ENCODE measurements around the gene HNRNPA1.
A peak's percentile ranks its signal among the peaks of the same experiment; 100 is the strongest.
"Not testable (repeated sequence)": the region's sequence is repeated elsewhere in the genome, so short reads cannot be mapped to it uniquely, and the experiment has no call there.

HNRNPA1 gene

DNA sequence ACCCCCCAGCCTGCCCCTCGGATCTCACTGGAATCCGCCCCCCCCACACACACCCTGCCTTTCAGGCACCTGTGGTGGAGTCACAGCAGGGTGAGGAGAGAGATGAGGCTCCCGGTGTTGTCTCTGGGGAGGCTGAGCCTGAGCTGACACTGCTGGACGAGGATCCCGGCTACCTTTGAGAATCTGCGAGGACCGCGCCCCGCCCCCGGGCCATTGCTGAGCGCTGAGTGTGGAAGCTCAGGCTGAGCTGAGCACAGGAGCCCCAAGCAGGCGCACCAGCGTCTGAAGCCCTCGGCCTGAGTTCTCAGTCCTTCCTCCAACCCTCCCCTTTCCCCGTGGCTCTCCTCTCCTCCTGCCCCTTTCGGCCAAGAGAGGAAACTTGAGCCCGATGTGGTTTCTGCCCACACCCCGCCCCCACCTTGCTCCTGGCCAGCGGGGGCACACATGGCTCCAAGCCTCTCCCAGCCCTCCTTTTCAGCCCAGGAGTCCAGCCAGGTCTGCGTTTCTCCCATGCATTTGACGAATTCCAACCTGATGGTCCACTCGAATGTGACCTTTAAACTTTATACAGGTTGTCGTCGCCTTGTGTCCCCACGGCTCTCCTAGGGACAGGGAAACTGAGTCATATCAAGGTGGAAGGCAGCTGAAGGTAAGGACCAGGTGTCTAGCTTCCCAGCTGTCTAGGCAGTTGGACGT lies 20.4 kb downstream of the HNRNPA1 start, which contains the start of gene NFE2:
NFE2 (minus strand) TSS at position 284 of the 696 bp plus-strand sequence. CDS start 5,767 bp downstream, outside the sequence.
- no peaks in the 10 kb centered on the region for H3K9me3 ChIP-seq (replicated peaks; ENCODE audit: low read length)
- no peak within 1 kb of the TSS for H3K9ac ChIP-seq (ENCODE audit: low read depth, low read length)
- peak within 1 kb of the TSS; percentile 76 for H3K4me2 ChIP-seq (ENCODE audit: low read length)
- H3K36me3 ChIP-seq (ENCODE audit: insufficient read depth, low read length) = no peaks in the 10 kb centered on the region
- H3K27me3 ChIP-seq (ENCODE audit: control insufficient read depth, insufficient read depth, low read length) = peaks cover 56% of the 10 kb centered on the region
- peaks cover 17% of the 10 kb centered on the region for H3K4me1 ChIP-seq (ENCODE audit: control insufficient read depth, insufficient read depth, low read length)
- peak within 1 kb of the TSS; percentile 55 for H3K4me3 ChIP-seq (ENCODE audit: low read length)

DNA sequence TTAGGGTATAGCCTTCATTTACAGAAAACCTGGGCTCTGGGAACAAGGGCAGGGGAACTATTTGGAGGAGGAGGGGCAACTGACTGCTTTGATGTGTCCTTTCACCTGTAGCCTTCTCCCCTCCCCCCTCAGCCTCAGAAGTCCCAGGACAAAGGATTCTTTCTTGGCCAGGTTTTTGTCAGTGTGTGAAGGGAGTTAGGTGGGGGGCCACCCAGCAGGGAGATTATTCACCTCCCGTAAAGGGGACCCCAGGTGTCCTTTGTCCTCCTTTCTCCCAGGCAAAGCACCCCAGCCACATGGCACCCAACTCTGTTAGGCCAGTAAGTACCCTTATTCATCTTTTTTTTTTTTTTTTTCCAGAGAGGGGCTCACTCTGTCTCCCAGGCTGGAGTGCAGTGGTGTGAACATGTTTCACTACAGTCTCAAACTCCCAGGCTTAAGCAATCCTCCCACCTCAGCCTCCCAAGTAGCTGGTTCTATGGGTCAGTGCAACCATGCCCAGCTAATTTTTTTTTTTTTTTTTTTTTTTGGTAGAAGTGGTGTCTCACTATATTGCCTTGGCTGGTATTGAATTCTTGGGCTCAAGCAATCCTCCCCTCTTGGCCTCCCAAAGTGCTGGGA lies 21.0 kb downstream of the HNRNPA1 start:
- no peak overlapping the region for H3K9ac ChIP-seq (ENCODE audit: low read depth, low read length)
- H3K4me2 ChIP-seq (ENCODE audit: low read length) = peak overlapping the region; percentile 76
- H3K27me3 ChIP-seq (ENCODE audit: control insufficient read depth, insufficient read depth, low read length) = peaks cover 56% of the 10 kb centered on the region
- no peak overlapping the region for H3K4me3 ChIP-seq (ENCODE audit: low read length)
- peaks cover 17% of the 10 kb centered on the region for H3K4me1 ChIP-seq (ENCODE audit: control insufficient read depth, insufficient read depth, low read length)
- H3K9me3 ChIP-seq (replicated peaks; ENCODE audit: low read length) = no peaks in the 10 kb centered on the region
- no peaks in the 10 kb centered on the region for H3K36me3 ChIP-seq (ENCODE audit: insufficient read depth, low read length)

DNA sequence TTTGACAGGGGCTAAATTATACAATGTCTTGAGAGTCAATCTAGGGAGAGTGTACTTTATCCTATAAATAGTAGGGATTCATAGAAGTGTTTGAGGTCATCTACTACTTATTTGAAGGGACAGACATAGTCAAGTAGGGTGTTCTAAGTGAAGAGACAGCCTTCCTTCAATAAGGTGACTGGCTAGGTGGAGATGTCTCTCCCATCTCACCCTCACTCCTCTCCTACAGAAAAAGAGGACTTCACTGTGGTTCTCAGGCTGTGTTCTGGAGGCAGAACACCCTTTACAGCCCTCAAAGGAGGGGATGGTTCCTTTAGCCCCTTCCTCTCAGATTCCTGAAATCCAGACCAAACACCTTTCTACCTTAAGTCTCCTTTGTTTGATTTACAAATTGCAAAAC lies 23.1 kb downstream of the HNRNPA1 start:
- peaks cover 17% of the 10 kb centered on the region for H3K4me1 ChIP-seq (ENCODE audit: control insufficient read depth, insufficient read depth, low read length)
- peaks cover 66% of the 10 kb centered on the region for H3K27me3 ChIP-seq (ENCODE audit: control insufficient read depth, insufficient read depth, low read length)
- H3K4me3 ChIP-seq (ENCODE audit: low read length) = no peak overlapping the region
- H3K4me2 ChIP-seq (ENCODE audit: low read length) = no peak overlapping the region
- no peaks in the 10 kb centered on the region for H3K9me3 ChIP-seq (replicated peaks; ENCODE audit: low read length)
- H3K9ac ChIP-seq (ENCODE audit: low read depth, low read length) = no peak overlapping the region
- H3K36me3 ChIP-seq (ENCODE audit: insufficient read depth, low read length) = no peaks in the 10 kb centered on the region

DNA sequence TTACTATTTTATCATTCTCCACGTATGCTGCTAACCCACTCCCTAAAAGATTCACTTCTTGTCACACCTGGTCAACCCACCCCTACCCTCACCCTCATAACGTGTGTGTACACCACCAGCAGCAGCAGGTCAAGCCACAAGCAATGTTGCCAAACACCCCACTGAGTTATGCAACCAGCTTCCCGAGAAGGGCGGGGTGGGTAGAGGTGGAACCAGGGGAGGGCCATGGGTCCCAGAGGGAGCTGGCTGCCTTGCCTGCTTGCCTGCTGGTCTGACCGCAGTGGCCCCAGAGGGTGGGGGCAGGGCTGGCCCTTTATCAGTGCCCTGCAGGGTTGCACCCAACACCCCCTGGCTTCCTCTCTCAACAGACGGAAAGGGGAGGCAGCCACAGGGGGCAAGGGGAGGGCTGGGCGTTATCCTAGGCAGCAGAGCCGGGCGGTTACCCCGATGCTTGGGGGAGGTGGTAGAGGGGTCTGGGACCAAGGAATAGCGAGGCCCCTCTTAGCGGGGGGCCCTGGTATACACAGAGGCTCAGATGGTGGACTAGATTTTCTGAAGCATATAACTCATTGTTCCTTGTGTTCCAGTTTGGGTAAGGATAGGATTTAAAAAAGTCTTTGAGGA lies 23.8 kb downstream of the HNRNPA1 start:
- Histone ChIP-seq H3K36me3 (ENCODE audit: insufficient read depth, low read length) (no peaks in the 10 kb centered on the region), H3K9me3 (replicated peaks; ENCODE audit: low read length) (no peaks in the 10 kb centered on the region), H3K4me2 (ENCODE audit: low read length) (no peak overlapping the region), H3K4me1 (ENCODE audit: control insufficient read depth, insufficient read depth, low read length) (peaks cover 17% of the 10 kb centered on the region), H3K27me3 (ENCODE audit: control insufficient read depth, insufficient read depth, low read length) (peaks cover 62% of the 10 kb centered on the region), H3K9ac (ENCODE audit: low read depth, low read length) (no peak overlapping the region), H3K4me3 (ENCODE audit: low read length) (no peak overlapping the region)

DNA sequence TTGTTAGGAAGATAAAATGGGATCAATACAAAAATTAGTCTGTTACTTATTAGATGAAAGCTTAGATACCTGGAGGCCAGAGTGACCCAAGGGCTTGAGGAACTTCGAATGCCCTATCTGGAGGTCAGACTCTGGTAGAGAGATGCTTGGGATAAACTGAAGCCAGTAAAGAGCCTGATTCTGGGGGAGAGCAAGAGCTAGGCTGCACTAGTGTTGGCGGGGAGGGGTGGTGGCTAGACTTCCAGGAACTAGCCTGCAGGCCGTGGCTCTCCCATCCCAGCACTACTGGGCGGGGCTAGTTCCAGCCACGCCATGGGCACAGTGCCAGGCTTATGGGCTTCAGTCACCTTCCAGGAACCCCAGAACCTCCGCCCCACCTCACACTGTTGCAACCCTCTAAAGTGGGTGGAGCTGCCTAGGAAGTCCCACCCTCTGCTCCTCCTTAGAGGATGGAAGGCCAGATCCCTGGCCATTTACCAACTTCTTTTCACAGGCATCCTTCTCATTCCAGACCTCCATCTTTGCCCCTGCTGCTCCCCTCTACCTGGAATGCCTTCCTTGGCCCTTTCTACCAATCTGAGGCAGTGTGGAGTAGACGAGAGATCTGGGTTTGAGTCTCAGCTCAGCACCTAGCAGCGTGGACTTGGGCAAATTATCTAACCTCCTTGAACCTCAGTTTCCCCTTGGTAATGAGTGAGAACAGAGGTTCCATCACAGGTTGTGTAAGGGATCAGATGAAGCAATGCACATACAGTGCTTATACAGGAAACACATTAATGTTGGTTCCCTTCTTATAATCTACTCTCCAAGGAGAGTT lies 26.6 kb downstream of the HNRNPA1 start:
- Histone ChIP-seq H3K36me3 (ENCODE audit: insufficient read depth, low read length) (no peaks in the 10 kb centered on the region), H3K4me2 (ENCODE audit: low read length) (no peak overlapping the region), H3K27me3 (ENCODE audit: control insufficient read depth, insufficient read depth, low read length) (peaks cover 40% of the 10 kb centered on the region), H3K9me3 (replicated peaks; ENCODE audit: low read length) (no peaks in the 10 kb centered on the region), H3K9ac (ENCODE audit: low read depth, low read length) (no peak overlapping the region), H3K4me1 (ENCODE audit: control insufficient read depth, insufficient read depth, low read length) (peaks cover 3% of the 10 kb centered on the region), H3K4me3 (ENCODE audit: low read length) (no peak overlapping the region)

DNA sequence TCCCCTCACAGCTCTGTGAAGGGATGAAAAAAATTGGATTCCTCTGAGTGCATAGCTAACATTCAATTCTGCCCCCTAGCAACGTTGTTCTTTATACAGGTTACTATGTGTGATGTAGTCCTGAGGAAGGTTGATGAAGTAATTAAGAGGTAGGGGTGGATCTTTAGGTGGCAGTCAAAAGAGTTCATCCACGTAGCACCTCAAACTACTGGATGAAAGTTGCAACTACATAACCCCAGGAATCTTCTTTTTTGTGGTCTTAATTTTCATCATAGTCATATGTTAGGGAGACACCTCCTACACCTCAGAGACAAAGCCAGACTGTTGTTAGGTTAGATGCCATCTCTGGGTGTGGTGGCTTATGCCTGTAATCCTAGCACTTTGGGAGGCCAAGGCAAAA lies 30.5 kb downstream of the HNRNPA1 start:
- H3K4me2 ChIP-seq (ENCODE audit: low read length) = no peak overlapping the region
- H3K36me3 ChIP-seq (ENCODE audit: insufficient read depth, low read length) = no peaks in the 10 kb centered on the region
- no peaks in the 10 kb centered on the region for H3K9me3 ChIP-seq (replicated peaks; ENCODE audit: low read length)
- H3K4me1 ChIP-seq (ENCODE audit: control insufficient read depth, insufficient read depth, low read length) = no peaks in the 10 kb centered on the region
- H3K4me3 ChIP-seq (ENCODE audit: low read length) = no peak overlapping the region
- H3K27me3 ChIP-seq (ENCODE audit: control insufficient read depth, insufficient read depth, low read length) = peaks cover 18% of the 10 kb centered on the region
- H3K9ac ChIP-seq (ENCODE audit: low read depth, low read length) = no peak overlapping the region

DNA sequence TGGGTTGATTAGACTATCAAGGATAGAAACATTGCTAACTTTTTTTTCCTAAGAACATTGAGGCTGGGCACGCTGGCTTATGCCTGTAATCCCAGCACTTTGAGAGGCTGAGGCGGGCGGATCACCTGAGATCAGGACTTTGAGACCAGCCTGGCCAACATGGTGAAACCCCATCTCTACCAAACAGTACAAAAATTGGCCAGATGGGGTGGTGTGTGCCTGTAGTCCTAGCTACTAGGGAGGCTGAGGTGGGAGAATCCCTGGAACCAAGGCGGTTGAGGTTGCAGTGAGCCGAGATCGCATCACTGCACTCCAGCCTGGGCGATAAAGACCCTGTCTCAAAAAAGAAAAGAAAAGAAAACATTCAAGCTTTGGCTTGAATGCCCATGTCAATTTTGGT lies 31.8 kb downstream of the HNRNPA1 start:
- peaks cover 11% of the 10 kb centered on the region for H3K27me3 ChIP-seq (ENCODE audit: control insufficient read depth, insufficient read depth, low read length)

DNA sequence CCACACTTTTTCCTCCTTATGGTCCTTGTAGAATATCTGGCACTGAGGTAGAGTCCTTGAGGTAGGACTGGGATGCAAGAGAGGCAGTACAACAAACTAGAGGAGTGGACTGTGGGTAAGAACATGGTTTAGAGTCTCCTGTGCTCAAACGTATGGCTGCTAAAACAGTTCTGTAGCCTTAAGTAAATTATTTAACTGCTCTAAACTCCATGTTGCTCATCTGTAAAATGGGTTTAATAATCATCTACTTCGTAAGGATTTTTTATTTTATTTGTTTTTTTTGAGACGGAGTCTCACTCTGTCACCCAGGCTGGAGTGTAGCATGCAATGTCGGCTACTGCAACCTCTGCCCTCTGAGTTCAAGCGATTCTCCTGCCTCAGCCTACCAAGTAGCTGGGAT lies 40.8 kb downstream of the HNRNPA1 start:
- H3K4me3 ChIP-seq (ENCODE audit: low read length) = no peak overlapping the region
- no peaks in the 10 kb centered on the region for H3K36me3 ChIP-seq (ENCODE audit: insufficient read depth, low read length)
- no peak overlapping the region for H3K4me2 ChIP-seq (ENCODE audit: low read length)
- H3K9me3 ChIP-seq (replicated peaks; ENCODE audit: low read length) = no peaks in the 10 kb centered on the region
- no peak overlapping the region for H3K9ac ChIP-seq (ENCODE audit: low read depth, low read length)
- no peaks in the 10 kb centered on the region for H3K27me3 ChIP-seq (ENCODE audit: control insufficient read depth, insufficient read depth, low read length)
- peaks cover 5% of the 10 kb centered on the region for H3K4me1 ChIP-seq (ENCODE audit: control insufficient read depth, insufficient read depth, low read length)

More for the DNA sequence above, 31.8 kb downstream of the HNRNPA1 start:
- H3K4me3 ChIP-seq (ENCODE audit: low read length); H3K4me2 ChIP-seq (ENCODE audit: low read length); H3K9me3 ChIP-seq (replicated peaks; ENCODE audit: low read length); H3K4me1 ChIP-seq (ENCODE audit: control insufficient read depth, insufficient read depth, low read length); H3K36me3 ChIP-seq (ENCODE audit: insufficient read depth, low read length); H3K9ac ChIP-seq (ENCODE audit: low read depth, low read length): not testable (repeated sequence)

DNA sequence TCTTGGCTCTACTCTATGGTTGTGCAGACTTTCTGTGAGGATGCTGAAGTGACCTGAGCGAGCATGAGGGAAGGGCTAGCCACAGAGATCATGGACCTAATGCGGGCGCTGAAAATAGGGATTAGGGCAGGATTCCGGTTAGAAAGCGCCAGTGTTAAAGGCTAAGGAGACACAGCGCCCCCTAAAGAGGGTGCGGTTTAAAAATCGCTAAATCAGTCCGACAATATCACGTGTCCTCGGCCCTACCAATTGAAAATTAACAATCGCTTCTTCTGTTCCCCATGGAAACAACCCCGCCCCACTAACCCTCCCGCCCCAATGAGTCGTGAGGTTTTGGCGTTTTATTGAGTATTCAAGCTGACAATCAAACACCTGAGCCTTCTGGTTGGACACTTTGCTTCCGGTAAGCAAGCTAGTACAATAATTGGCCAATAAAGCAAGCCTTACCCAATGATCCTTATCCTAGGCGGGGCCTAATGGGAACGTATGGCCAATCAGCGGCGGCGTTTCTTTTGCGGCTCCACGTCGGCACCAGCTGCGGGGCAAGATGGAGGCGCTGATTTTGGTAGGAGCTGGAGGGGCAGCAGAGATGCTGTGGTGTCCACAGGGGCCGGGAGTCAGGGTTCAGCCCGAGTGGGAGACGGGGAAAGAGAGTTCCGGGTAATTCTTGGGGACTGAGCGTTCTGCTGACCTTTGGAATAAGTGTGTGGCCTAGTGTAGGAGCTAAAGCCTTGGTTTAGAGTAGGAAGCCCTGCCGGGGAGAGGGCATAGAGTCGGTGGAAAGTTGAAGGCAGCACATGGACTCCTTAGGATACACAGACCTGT lies 44.3 kb downstream of the HNRNPA1 start, which contains the start of gene COPZ1:
COPZ1 (plus strand) TSS at position 515 of the 825 bp plus-strand sequence; CDS start at position 548, 33 bp downstream.
- Histone ChIP-seq H3K4me1 (ENCODE audit: control insufficient read depth, insufficient read depth, low read length) (peaks cover 31% of the 10 kb centered on the region), H3K36me3 (ENCODE audit: insufficient read depth, low read length) (peaks cover 4% of the 10 kb centered on the region), H3K9ac (ENCODE audit: low read depth, low read length) (peak within 1 kb of the TSS; percentile 92), H3K4me3 (ENCODE audit: low read length) (peak within 1 kb of the TSS; percentile 78), H3K4me2 (ENCODE audit: low read length) (peak within 1 kb of the TSS; percentile 81), H3K27me3 (ENCODE audit: control insufficient read depth, insufficient read depth, low read length) (no peaks in the 10 kb centered on the region), H3K9me3 (replicated peaks; ENCODE audit: low read length) (no peaks in the 10 kb centered on the region)

DNA sequence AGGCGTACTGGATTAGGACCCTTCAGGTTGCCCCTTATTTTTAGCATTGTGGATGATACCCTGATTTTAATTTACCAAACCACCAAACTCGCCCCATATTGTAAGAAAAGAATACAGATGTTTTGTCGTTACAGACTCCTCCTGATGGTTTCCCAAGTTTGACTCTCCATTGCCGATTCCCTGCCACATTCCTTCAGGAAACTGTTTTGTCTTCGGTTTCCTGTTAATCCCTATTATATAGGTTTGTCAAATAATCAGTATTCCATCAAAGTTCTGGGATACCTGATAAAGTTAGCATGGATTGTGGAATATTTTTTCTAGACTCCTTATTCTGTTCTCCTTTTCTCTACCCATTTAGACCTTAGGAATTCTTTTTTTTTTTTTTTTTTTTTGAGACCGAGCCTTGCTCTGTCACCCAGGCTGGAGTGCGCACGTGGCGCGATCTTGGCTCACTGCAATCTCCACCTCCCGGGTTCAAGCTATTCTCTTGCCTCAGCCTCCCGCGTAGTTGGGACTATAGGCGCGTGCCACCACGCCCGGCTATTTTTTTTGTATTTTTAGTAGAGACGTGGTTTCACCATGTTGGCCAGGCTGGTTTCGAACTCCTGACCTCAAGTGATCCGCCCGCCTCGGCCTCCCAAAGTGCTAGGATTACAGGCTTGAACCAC lies 45.0 kb downstream of the HNRNPA1 start:
- H3K36me3 ChIP-seq (ENCODE audit: insufficient read depth, low read length); H3K27me3 ChIP-seq (ENCODE audit: control insufficient read depth, insufficient read depth, low read length); H3K9me3 ChIP-seq (replicated peaks; ENCODE audit: low read length): not testable (repeated sequence)
- H3K9ac ChIP-seq (ENCODE audit: low read depth, low read length) = peak overlapping the region; percentile 92
- peak overlapping the region; percentile 78 for H3K4me3 ChIP-seq (ENCODE audit: low read length)
- peak overlapping the region; percentile 81 for H3K4me2 ChIP-seq (ENCODE audit: low read length)
- H3K4me1 ChIP-seq (ENCODE audit: control insufficient read depth, insufficient read depth, low read length) = peaks cover 39% of the 10 kb centered on the region

Measured in skeletal muscle satellite cell (primary cell).